ENCODE data around the gene KCNH1.

KCNH1 gene

GRCh38 chr1:210681158-210681557, 452.8 kb downstream of the KCNH1 start:
- no peak for DNase-seq (ENCODE audit: low read depth)
- no peak for TF ChIP-seq CTCF (IDR thresholded peaks at IDR 0.05; ENCODE audit: low read depth, low read length, missing control alignments)
- H3K4me3 ChIP-seq (ENCODE audit: low read depth, low read length), result no peak overlapping the region

- DNase-seq (ENCODE audit: low read depth), result no peak
- TF ChIP-seq CTCF (IDR thresholded peaks at IDR 0.05; ENCODE audit: low read depth, low read length, missing control alignments), result no peak
- no peak overlapping the region for H3K4me3 ChIP-seq (ENCODE audit: low read depth, low read length)
Observed at GRCh38 chr1:210678306-210678705, 455.6 kb downstream of the KCNH1 start.

GRCh38 chr1:210677533-210677932, 456.4 kb downstream of the KCNH1 start:
- no peak for TF ChIP-seq CTCF (IDR thresholded peaks at IDR 0.05; ENCODE audit: low read depth, low read length, missing control alignments)
- H3K4me3 ChIP-seq (ENCODE audit: low read depth, low read length), result no peak overlapping the region
- DNase-seq (ENCODE audit: low read depth), result no peak

GRCh38 chr1:210676539-210676938, 457.4 kb downstream of the KCNH1 start:
- H3K4me3 ChIP-seq (ENCODE audit: low read depth, low read length), result no peak overlapping the region
- no peak for TF ChIP-seq CTCF (IDR thresholded peaks at IDR 0.05; ENCODE audit: low read depth, low read length, missing control alignments)
- no peak for DNase-seq (ENCODE audit: low read depth)

- DNase-seq (ENCODE audit: low read depth), result no peak
- no peak for TF ChIP-seq CTCF (IDR thresholded peaks at IDR 0.05; ENCODE audit: low read depth, low read length, missing control alignments)
- no peak overlapping the region for H3K4me3 ChIP-seq (ENCODE audit: low read depth, low read length)
Observed at GRCh38 chr1:210674151-210674550, 459.8 kb downstream of the KCNH1 start.

GRCh38 chr1:210669951-210670350, 464.0 kb downstream of the KCNH1 start:
- H3K4me3 ChIP-seq (ENCODE audit: low read depth, low read length), result no peak overlapping the region
- no peak for DNase-seq (ENCODE audit: low read depth)
- no peak for TF ChIP-seq CTCF (IDR thresholded peaks at IDR 0.05; ENCODE audit: low read depth, low read length, missing control alignments)

- no peak for TF ChIP-seq CTCF (IDR thresholded peaks at IDR 0.05; ENCODE audit: low read depth, low read length, missing control alignments)
- H3K4me3 ChIP-seq (ENCODE audit: low read depth, low read length), result no peak overlapping the region
- DNase-seq (ENCODE audit: low read depth), result no peak
Observed at GRCh38 chr1:210663730-210664573, 470.0 kb downstream of the KCNH1 start.

Measured in GM12864 (cell line).